Left hindlimb (tissue), 1 donor: ENCODE measurements around the gene KIF12.

ENCODE experiments used
- DNase-seq: peaks from one replicate; pipeline ENCODE4 v3.0.0-alpha.2; 2018

KIF12 gene

DNA sequence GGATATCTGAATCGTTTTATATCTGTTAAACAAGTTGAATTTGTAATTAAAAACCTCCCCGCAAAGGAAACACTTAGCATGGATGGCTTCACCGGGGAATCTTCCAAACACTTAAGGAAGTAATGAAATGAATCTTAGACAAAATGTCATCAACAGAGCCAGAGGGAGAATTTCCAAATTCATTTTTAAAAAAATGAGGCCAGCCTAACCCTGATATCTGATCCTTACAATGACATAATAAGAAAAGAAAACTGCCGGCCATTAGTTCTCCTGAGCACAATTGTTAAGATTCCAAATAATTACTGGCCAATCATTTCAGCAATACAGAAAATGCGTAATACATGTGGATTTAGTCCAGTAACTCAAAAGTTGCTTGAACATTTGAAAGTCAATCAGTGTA, 6.1 kb upstream of the KIF12 start:
- DNase-seq: no peak

DNA sequence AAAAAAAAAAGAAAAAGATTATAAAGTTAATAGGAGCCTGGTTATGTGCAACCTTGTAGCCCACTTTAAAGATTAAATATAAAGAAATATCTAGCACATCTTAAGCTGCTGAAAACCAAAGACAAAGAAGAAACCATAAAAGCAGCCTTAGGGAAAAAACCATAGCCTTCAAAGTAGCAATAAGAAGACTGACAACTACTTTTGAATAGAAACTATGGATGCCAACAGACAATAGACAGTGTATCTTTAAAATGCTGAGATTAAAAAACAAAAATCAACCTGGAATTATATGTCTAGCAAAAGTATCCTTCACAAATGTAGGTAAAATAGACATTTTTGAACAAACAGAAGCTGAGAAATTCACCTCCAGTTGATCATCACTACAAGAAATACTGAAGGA, 3.4 kb upstream of the KIF12 start:
- no peak for DNase-seq

DNA sequence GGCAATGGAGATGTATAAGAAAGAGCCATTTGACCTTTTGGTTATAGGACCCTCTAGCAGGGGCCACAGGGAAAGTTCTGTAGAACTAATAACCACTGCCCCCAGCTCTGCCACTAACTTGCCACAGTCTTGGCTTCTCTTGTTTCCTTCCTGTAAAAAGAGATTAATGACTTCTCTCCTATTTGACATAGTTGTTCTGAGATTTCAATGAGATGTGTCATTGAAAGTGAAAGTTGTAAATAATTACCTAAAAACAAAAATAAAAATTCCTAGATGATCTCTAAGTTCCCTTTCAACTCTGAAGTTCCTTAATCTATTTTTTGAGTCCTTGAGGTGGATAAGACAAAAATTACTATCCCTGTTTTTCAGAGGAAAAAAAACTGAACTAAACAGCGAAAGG, 1.4 kb upstream of the KIF12 start:
- DNase-seq: peak; percentile 8

DNA sequence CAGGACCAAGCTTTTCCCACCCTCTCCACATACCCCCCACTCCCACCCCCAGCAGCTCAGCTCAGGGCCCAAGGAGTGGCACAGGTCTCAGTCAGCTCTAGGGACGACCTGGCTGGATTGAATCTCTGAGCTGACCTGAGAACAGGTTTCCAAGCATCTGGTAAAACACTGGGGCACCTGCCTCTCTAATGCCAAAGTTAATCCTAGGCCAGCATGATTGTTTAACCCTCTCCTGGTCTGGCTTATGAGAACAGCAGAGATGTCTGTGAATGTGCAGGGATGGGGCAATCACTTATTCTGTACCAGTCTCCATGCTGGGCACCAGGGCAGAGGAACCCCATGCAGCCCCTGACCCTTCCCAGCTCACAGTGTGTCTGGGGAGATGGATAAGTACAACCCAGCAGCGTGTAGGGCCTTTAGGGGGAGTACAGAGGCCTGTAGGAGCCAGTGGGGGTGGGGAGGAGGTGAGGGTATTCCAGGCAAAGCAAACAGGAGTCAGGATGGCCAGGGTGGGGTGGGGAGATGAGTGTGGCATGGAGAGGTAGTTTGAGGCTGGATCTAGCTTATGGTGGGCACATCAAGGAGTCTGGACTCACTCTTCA, 678 bp upstream of the KIF12 start:
- peak; percentile 28 for DNase-seq

DNA sequence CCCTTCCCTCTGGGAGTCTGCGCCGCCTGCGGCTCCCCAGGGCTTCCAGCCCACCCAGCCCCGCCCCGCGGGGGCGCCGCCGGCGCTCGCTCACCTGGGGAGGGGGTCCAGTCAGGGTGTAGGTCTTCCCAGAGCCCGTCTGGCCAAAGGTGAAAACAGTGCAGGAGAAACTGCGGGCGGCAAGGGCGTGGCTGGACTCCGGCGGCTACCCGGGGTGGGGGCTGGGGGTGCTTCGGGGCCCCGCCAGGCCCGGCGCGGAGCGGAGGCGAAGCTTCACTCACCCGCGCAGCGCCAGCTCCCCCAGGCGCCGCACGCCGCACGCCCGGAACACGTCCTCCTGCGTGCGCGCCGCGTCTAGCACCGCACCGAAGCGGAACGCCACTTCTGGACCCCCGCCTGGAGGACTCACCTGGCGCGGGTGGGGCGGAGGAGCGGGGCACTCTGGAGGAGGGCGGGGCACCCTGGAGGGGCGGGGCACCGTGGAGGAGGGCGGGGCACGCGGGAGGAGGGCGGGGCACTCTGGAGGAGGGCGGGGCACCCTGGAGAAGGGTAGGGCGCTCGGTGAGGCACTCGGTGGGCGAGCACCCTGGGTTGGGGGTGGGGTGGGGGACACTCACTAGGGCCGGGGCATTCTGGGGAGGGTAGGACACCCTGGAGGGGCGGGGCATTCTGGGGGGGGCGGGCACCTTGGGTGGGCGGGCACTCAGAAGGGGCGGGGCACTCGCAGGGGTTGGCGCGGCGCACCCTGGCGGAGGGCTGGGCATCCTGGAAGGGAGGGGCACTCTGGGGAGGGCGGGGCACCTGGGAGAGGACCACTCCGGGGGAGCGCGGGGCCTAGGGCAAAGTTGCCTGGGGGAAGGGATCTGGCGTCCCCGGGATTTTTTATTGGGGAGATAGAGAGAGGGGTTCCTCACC, 814 bp downstream of the KIF12 start:
- DNase-seq: peak; percentile 48

DNA sequence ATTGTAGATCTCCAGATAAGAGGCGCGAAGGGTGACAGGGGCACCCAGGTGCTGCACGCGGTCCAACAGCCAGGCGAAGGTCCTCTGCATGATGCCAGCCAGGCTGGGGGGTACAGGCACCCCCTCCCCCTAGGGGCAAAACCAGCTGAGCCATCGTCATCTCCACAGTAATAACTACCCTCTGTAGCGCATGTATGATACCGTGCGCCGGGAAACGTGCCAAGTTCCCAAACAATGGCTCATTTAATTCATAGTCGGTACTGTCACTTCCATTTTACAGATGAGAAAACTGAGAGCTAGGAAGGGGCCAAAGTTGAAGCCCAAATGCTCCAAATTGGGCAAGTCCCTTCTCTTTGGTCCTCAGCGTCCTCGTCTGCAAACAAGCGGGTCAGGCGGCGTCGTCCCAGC, 1.5 kb downstream of the KIF12 start:
- peak; percentile 38 for DNase-seq

DNA sequence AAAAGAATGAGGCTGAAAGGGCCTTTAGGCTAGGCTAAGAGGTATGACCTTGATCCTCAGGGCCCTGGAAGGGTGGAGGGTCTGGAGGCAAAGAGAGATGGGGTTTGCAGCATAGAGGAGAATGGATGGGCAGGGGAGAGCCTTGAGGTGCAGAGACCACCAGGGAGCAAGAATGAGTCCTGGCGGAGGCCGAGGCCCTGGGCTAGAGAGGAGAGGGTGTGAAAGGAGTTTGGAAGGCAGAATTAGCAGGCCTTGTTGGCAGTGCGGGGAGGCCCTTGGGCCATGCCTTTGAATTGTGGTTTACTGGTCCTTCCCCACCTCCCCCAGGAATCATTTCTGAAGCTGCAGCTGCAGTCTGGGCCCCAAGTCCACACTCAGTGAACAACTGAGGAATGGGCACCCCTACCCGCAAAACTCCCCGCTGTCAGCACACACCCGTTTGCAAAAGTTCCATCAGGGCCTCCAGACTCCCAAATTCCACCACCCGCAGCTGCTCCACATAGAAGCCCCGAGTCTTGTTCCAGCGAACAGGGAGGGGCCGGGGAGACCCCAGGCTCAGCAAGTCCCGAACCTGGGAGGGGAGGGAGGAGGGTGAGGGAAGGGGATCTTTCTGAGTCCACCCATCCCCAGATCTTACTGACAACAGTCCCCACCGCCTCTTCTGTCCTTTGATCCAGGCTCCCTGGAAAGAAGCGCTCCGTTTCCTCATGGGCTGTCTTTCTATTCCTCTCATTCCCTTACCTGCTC, 2.1 kb downstream of the KIF12 start:
- peak; percentile 38 for DNase-seq

DNA sequence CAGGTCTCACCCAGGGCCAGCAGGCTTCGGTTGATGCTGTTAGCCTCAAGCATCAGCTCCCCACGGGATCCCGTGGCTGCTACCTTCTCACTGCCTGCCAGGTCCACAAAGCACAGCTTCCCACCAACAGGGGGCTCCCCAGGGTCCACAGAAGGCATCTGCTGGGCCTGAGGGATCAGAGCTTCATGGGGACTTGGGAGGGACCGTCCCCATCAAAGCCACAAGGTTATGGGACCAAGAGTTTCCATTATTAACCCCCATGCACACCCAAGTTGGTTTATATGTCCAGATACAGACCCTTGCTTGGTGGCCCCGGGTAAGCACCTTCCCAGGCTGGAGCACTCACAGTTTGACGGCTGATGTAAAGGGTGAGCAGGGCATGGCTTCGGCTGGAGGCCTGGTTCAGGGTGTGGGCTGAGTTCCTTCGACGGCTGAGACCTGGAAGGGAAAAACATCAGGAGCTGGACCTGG, 3.0 kb downstream of the KIF12 start:
- peak; percentile 20 for DNase-seq

DNA sequence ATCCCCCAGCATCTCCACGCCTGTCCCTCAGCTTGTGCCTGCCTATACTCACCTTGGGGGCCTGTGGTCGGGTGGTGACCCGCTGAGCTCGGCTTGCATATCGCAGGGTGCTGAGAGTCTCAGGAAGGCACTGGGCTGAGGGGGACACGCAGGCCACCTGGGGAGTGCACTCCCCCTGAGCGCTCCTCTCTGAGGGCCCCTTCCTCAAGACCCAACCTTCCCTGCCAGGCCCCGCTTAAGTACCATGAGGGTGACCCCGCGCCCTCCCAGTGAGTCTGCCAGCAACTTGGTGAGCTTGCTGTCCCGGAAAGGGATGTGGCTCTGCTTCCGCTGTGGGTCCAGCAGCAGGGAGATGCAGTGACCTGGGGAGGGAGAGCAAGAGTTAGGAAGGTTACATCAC, 4.1 kb downstream of the KIF12 start:
- peak; percentile 15 for DNase-seq

DNA sequence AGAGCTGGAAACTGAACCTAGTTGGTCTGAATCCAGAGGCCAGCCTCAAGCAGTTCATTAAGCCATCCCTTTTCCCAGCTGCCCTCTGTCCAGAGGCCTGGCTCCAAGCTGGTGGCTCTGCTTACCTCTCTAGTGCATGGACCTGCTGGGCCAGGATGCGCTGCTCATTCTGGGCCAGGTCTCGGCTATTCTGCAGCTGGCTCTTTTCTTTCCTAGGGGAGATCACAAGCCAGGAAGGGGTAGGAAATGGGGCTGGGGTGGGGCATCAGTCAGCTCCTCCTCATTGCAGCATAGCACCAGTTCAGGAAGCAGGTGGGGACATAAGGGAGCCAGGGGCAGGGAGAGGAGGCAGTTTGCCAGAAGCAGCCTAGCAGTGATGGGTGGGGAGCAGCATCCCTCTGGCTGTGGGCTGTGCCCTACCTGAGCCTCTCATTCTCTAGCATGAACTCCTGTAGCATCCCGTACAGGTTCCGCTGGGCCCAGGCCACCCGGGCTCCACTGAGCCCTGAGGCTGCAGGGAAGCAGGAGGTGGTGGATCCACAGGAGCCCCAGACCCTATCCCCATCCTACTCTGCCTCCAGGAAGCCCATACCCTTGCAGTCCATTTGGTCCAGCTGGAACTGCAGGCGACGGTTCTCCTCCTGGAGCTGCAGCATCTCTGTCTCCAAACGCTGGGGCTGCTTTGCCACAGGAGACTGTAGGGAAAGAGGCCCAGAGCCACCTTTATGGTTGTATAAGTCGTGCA, 5.2 kb downstream of the KIF12 start:
- peak; percentile 10 for DNase-seq

DNA sequence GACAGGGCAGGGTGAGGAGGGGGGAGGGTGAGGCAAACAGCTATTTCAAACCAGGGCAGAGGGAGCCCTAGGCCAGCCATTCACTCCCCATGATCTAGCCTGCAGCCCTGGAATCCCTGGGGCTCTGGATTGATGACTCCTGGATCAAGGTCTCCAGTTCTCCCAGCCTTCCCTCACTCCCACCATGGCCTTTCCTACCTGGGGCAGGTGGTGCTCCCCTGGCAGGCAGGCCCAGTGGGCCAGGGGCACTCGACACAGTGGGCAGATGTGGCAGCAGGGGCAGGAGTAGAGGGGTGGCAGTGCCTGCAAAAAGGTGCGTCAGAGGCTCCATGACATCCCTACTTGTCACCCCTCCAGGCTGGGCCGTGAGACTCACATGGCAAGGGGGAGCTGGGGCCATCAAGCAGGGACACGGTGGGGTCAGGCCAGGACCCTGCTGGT, 6.0 kb downstream of the KIF12 start:
- no peak for DNase-seq

DNA sequence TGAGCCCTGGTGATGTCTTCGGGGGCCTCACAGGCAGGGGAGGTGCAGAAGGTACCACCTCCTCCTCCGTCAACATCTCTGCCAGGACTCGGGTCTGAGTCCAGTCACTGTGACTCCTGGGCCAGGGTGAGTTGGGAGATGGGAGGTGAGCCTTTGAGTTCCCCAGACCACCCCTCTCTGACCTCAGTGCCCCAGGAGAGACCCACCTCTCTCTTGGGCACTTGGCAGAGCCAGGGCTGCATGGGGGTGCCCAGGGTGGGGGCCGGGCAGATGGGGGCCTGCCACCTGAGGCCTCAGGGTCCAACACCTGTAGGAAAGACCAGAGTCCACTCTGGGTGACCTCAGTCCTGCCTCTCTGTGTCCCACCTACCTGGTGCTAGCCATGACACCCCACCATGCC, 6.8 kb downstream of the KIF12 start:
- peak; percentile 10 for DNase-seq

DNA sequence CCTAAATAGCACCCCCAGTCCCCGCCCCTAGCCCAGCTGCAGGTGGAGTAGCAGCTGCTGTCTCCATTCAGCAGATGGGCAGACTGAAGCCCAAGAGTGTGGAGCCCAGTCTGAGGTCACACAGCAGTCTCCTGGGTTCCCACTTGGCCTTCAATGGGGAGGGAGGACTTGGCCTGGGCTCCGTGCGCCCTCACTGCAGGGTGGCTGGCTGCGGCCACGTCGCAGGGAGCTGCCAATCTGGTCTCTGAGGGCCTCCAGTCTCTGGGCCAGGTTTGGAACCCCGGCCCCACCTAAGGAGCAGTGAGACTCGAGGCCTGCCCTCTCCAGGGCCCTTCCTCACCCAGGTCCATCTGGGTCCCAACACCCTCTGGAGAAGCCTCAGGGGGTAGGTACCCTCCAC, 7.4 kb downstream of the KIF12 start:
- DNase-seq: no peak

DNA sequence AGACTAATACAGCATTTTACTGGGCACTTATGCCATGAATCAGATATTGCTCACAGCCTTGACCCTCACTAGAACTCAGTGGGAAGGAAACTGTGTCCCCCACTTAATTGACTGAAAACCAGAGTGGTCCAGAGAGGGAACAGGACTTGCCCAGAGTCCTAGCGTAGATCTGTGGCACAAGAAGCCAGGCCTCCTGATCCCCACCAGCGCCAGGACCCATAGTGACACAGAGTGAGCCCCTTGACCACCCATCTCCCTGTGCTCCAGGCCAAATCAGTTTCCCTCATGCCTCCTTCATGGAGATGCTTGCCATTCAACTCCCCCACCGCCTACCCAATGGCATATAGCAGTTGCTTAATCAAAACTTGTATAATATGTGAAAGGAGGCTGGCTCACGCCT, 8.3 kb downstream of the KIF12 start:
- no peak for DNase-seq

DNA sequence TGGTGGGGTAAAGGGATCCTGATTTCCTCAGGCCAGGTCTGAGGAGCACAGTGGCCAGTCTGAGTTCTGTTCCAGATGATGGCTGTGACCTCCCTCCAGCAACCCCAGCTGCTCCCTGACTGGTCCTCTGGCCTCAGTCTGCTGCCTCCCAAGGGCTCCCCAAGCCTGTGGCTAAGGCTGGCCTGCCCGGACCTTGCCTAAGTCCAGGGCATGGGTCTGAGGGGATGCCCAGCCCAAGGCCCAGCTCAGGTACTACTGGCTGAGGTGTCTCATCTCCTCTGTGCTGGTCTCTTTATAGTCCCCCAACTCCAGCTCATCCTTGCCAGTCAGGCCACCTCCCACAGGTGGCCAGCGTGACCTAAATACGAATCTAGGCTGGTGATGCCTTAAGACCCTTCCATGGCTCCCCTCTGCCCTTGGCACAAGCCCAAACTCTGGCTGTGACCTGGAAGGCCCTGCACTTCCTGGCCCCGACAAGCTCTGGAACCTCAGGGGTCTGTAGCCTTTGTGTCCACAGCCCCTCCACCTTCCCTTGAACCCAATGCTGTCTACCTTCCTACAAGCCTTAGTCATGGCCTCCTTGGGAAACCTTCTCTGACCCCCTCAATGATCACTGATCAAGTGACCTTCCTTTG, 9.8 kb downstream of the KIF12 start:
- DNase-seq: no peak

DNA sequence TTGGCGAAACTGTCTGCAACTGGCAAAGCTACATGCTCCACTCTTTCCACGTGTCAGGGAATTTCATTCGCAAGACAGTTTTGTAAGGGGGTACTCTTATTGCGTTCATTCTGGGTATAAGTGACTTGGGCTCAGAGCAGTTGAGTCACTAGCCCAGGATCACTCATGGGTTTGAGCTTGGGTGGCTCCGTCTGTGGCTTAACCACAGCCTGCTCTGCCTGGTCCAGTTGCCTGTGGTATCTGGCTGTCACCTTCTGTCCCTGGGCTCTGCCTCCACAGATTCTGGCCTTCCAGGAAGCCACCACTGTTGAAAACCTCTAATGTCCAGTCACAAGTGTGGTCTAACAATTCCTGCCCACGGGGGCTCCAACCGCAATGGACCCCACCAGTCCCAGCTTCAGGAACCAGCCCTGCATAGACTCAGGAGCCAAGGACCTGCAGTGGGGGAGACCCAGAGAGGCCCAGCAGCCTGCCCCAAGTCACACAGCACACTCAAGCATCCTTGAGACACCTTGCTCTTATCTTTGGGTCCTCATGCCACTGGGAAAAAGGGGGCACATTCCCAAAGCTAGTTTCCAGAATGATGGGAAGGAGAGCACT, 10.4 kb downstream of the KIF12 start:
- no peak for DNase-seq

DNA sequence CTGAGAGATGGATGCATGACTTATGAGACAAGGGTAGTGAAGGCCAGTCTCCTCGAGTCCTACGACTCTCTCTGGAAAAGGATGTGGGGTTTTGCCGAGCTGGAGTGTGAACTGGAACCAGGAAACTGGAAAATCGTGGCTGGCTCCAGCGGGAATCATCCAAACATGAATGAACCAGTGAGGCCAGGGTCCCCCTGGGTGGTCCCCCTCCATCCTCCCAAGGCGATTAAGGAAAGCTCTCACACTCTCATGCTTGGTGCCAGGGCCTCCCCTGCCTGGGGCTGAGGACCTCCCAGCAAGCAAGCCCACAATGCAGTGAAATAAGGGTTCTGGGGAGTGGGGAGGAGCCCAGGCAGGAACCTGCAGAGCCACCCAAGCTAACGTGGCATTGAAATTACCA, 11.4 kb downstream of the KIF12 start:
- DNase-seq: no peak

DNA sequence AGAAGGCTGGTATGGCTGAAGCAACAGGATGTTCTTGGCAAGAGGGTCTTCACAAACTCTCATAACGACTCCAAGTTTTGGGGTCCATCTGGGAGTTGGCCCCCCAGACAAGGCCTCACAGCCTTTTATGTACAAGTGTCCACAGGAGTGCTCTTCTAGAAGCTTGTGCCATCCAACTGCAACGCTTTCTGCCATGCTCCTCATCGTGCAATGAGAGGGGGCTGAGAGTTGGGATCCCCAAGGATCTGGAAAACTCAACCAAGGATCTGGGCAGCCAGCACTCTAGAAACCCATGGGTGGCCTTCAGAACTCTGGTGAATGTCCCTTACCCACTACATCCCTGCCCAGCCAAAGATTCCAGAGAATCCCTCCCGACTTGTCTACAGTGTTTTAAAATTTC, 12.5 kb downstream of the KIF12 start:
- DNase-seq: no peak

DNA sequence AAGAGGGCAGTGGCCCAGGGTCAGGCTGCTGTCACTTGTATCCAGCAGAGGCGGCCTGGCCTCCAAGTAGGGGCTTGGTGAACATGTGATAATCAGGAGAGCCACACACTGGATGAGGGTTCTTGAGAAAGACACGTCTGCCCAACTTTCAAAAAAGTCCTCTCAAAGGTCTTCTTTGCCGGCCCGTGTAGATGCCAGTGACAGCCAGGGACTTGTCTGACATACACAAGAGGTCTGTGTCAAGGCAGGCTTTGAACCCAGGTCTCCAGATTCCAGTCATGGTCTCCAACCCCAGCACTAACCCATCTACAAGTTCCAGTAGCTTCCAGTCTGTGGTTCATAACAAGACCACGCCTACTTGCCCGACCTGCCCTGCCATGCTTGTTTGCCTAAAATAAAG, 13.1 kb downstream of the KIF12 start:
- no peak for DNase-seq

DNA sequence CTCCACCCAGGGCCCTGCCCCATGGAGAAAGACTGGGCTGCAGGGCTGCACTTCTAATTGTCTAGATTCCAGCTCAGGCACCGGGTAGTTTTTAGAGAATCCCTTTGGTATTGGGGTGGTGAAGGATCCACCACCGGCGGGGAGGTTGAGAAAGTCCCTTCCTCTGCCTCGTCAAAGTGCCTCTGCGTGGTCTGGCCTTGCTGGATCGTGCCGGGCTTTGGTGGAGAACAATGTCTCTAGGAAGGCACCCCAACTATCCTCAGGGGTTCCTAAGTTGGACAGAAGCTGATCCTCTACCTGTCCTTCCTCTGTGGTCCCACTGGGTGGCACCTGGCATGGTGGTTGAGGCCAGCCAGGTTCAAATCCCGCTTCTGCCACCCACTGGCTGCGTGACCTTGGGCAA, 13.7 kb downstream of the KIF12 start:
- no peak for DNase-seq

DNA sequence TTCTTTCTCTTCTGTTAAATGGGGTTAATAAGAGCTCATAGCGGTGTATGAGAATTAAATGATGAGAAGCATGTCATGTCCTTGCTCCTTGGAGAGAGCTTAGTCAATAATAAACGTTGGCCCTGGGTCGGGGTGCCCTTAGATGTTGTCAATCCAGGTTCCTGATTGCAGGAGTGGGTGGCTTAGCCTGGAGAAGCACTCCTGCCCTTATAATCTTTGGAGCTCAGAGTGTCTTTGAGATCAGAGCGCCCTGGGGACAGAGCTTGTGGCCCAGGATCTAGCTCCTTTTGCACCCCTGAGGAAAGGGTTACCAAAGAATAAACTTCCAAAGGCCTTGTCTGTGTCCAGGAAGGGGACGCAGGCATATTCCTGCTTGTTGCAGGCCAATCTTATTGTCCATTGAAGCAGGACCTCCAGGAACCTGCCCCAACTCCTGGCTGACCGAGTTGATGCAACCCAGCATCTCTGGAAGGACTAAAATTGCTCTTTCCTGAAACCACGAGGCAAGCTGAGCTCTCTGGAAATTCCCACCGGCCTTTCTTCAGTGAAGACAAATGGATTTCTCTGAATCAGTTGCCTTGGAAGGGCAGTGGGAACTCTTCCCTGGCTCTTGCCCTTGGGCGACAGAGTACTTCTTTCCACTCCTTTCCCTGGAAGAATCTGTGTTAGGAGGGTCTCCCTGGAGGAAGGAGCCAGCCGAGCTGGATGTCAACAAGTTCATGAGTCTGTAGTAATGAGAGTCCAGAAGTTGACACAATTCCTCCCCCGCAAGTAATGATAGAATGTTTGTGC, 14.6 kb downstream of the KIF12 start:
- peak; percentile 25 for DNase-seq
